HuH-7 (cell line): ENCODE data around the gene GNG14.
"Not testable (repeated sequence)": the region's sequence is repeated elsewhere in the genome, so short reads cannot be mapped to it uniquely, and the experiment has no call there.

ENCODE experiments used
- DNase-seq: peaks from one replicate; pipeline ENCODE4 v3.0.0; 2011; ENCODE audit warnings: low spot score

The GNG14 gene

GRCh38 chr19:12723641-12724426 is 36.0 kb downstream of the GNG14 start, which contains the start of gene TNPO2:
TSS of gene TNPO2 (minus strand) at chr19:12723932. CDS start at chr19:12720977, 2,955 bp downstream.
- DNase-seq: peak; percentile 83

- not testable (repeated sequence) for DNase-seq
These were observed 37.8 kb downstream of the GNG14 start for GRCh38 chr19:12725612-12726011.

GRCh38 chr19:12726988-12727316 is 39.2 kb downstream of the GNG14 start:
- DNase-seq: no peak

- DNase-seq: no peak
These were observed 40.1 kb downstream of the GNG14 start for GRCh38 chr19:12727745-12728433.

GRCh38 chr19:12730064-12730463 is 42.3 kb downstream of the GNG14 start:
- DNase-seq: no peak

GRCh38 chr19:12731337-12731736 is 43.5 kb downstream of the GNG14 start:
- DNase-seq: no peak

- peak; percentile 37 for DNase-seq
These were observed 45.8 kb downstream of the GNG14 start for GRCh38 chr19:12733369-12734214.

GRCh38 chr19:12736995-12737834 is 49.4 kb downstream of the GNG14 start, which contains the start of gene GET3:
TSS of gene GET3 (plus strand) at chr19:12737497. CDS start at chr19:12737506, 9 bp downstream.
- DNase-seq: peak; percentile 96

GRCh38 chr19:12737835-12738351 is 50.1 kb downstream of the GNG14 start:
- no peak for DNase-seq
